ENCODE results near the gene ASIC2. TPM values are rescaled to one million over a fixed set of nuclear protein-coding genes. Genes with fewer than 3 reads are reported as not detected.

The ASIC2 gene
- total RNA-seq, 1 donor from 2014 or later: not detected

GRCh38 chr17:33167736-33168135 is 125.4 kb downstream of the ASIC2 start:
- ChIA-PET CTCF (no interaction called here), POLR2A (no interaction called here)
- intact Hi-C loops (cut with micrococcal nuclease): no loop called here
- Mint-ChIP-seq H3K27me3 (peaks cover 16% of the 10 kb centered on the region), H3K36me3 (ENCODE audit: low read depth) (no peaks in the 10 kb centered on the region), H3K9me3 (no peaks in the 10 kb centered on the region), H3K27ac (no peak overlapping the region), H3K4me3 (no peak overlapping the region), H3K4me1 (no peaks in the 10 kb centered on the region)
- TF ChIP-seq CTCF (IDR thresholded peaks at IDR 0.05): no peak
- no peak for DNase-seq
- ATAC-seq (ENCODE audit: low read depth): no peak

GRCh38 chr17:33166472-33166871 is 126.6 kb downstream of the ASIC2 start:
- intact Hi-C loops (cut with micrococcal nuclease): no loop called here
- POLR2A ChIA-PET: no interaction called here
- Mint-ChIP-seq H3K4me3 (no peak overlapping the region), H3K27ac (no peak overlapping the region), H3K27me3 (peaks cover 17% of the 10 kb centered on the region), H3K4me1 (no peaks in the 10 kb centered on the region), H3K36me3 (ENCODE audit: low read depth) (no peaks in the 10 kb centered on the region), H3K9me3 (no peaks in the 10 kb centered on the region)
- no peak for TF ChIP-seq CTCF (IDR thresholded peaks at IDR 0.05)
- ATAC-seq (ENCODE audit: low read depth) (no peak), DNase-seq (no peak)
- CTCF ChIA-PET: no interaction called here

GRCh38 chr17:33164169-33164881 is 128.8 kb downstream of the ASIC2 start:
- CTCF ChIA-PET: no interaction called here

GRCh38 chr17:33163533-33164168 is 129.4 kb downstream of the ASIC2 start:
- intact Hi-C loops (cut with micrococcal nuclease): no loop called here
- no peak for TF ChIP-seq CTCF (IDR thresholded peaks at IDR 0.05)
- ChIA-PET CTCF (no interaction called here), POLR2A (no interaction called here)
- Mint-ChIP-seq H3K27ac (no peak overlapping the region), H3K4me3 (no peak overlapping the region), H3K36me3 (ENCODE audit: low read depth) (no peaks in the 10 kb centered on the region), H3K4me1 (no peaks in the 10 kb centered on the region), H3K9me3 (no peaks in the 10 kb centered on the region), H3K27me3 (peaks cover 17% of the 10 kb centered on the region)
- DNase-seq (no peak), ATAC-seq (ENCODE audit: low read depth) (no peak)

More at GRCh38 chr17:33164169-33164881, 128.8 kb downstream of the ASIC2 start:
- no peak for TF ChIP-seq CTCF (IDR thresholded peaks at IDR 0.05)
- intact Hi-C loops (cut with micrococcal nuclease): no loop called here
- H3K4me1 Mint-ChIP-seq: no peaks in the 10 kb centered on the region
- H3K36me3 Mint-ChIP-seq (ENCODE audit: low read depth): no peaks in the 10 kb centered on the region
- ATAC-seq (ENCODE audit: low read depth) (no peak), DNase-seq (no peak)
- no peak overlapping the region for H3K27ac Mint-ChIP-seq
- H3K4me3 Mint-ChIP-seq: no peak overlapping the region
- peaks cover 17% of the 10 kb centered on the region for H3K27me3 Mint-ChIP-seq
- POLR2A ChIA-PET: no interaction called here
- no peaks in the 10 kb centered on the region for H3K9me3 Mint-ChIP-seq

- Mint-ChIP-seq H3K36me3 (ENCODE audit: low read depth) (no peaks in the 10 kb centered on the region), H3K27me3 (no peaks in the 10 kb centered on the region), H3K4me1 (no peaks in the 10 kb centered on the region), H3K27ac (no peak overlapping the region), H3K4me3 (no peak overlapping the region), H3K9me3 (no peaks in the 10 kb centered on the region)
- intact Hi-C loops (cut with micrococcal nuclease): no loop called here
- DNase-seq (no peak), ATAC-seq (ENCODE audit: low read depth) (no peak)
- no peak for TF ChIP-seq CTCF (IDR thresholded peaks at IDR 0.05)
- ChIA-PET CTCF (no interaction called here), POLR2A (no interaction called here)
Measured at GRCh38 chr17:33154869-33155455, 138.1 kb downstream of the ASIC2 start.
